NOMO-1 treated with DMSO at 0.1 percent for 48 hours (cell line): ENCODE measurements around the gene C12orf54.
"Not testable (repeated sequence)": the region's sequence is repeated elsewhere in the genome, so short reads cannot be mapped to it uniquely, and the experiment has no call there.

ENCODE experiments used
- DNase-seq: peaks from one replicate; lab custom pipeline; 2025; ENCODE audit not compliant: unreplicated experiment; lab: John Stamatoyannopoulos, UW

C12orf54 gene

GRCh38 chr12:48482198-48482597, at the start of gene C12orf54:
Gene C12orf54, plus strand, starts transcription at chr12:48482498. Its CDS starts 799 bp downstream, at chr12:48483297.
- no peak for DNase-seq

GRCh38 chr12:48434016-48434415, 48.3 kb upstream of the C12orf54 start:
- DNase-seq = not testable (repeated sequence)

GRCh38 chr12:48441069-48441468, 41.2 kb upstream of the C12orf54 start:
- no peak for DNase-seq

GRCh38 chr12:48442179-48442847, 40.0 kb upstream of the C12orf54 start:
- DNase-seq = no peak

- DNase-seq = no peak
Measured at GRCh38 chr12:48445538-48445937, 36.8 kb upstream of the C12orf54 start.

- peak; percentile 33 for DNase-seq
Measured at GRCh38 chr12:48446161-48446776, 36.0 kb upstream of the C12orf54 start.

- peak; percentile 58 for DNase-seq
Measured at GRCh38 chr12:48447755-48448154, 34.5 kb upstream of the C12orf54 start.

- no peak for DNase-seq
Measured at GRCh38 chr12:48451372-48451771, 30.9 kb upstream of the C12orf54 start.

GRCh38 chr12:48452961-48453360, 29.3 kb upstream of the C12orf54 start:
- not testable (repeated sequence) for DNase-seq

GRCh38 chr12:48454667-48455066, 27.6 kb upstream of the C12orf54 start:
- DNase-seq = peak; percentile 60

- DNase-seq = no peak
Measured at GRCh38 chr12:48455116-48455515, 27.2 kb upstream of the C12orf54 start.

- DNase-seq = no peak
Measured at GRCh38 chr12:48459259-48459658, 23.0 kb upstream of the C12orf54 start.

GRCh38 chr12:48469027-48469426, 13.3 kb upstream of the C12orf54 start:
- not testable (repeated sequence) for DNase-seq

- DNase-seq = no peak
Measured at GRCh38 chr12:48472259-48472658, 10.0 kb upstream of the C12orf54 start, which contains the start of gene ANP32D. Gene ANP32D, plus strand, starts transcription at chr12:48472559. Its CDS starts 106 bp downstream, at chr12:48472665.

- no peak for DNase-seq
Measured at GRCh38 chr12:48473061-48473460, 9.2 kb upstream of the C12orf54 start.

GRCh38 chr12:48474497-48474896, 7.8 kb upstream of the C12orf54 start:
- not testable (repeated sequence) for DNase-seq

GRCh38 chr12:48482930-48483329, 632 bp downstream of the C12orf54 start:
- DNase-seq = no peak

- DNase-seq = no peak
Measured at GRCh38 chr12:48486261-48486660, 4.0 kb downstream of the C12orf54 start.

GRCh38 chr12:48486679-48487078, 4.4 kb downstream of the C12orf54 start:
- DNase-seq = no peak

- no peak for DNase-seq
Measured at GRCh38 chr12:48489012-48489411, 6.7 kb downstream of the C12orf54 start.

GRCh38 chr12:48489456-48489855, 7.2 kb downstream of the C12orf54 start:
- not testable (repeated sequence) for DNase-seq

GRCh38 chr12:48500281-48500680, 18.0 kb downstream of the C12orf54 start:
- DNase-seq = not testable (repeated sequence)
